Fibroblast of peridontal ligament (primary cell): ENCODE results near the gene HOXD4.

Experiments used
- DNase-seq: peaks from one replicate; pipeline ENCODE4 v3.0.0-alpha.2; 2010; ENCODE audit errors: extremely low read depth

Gene HOXD4

DNA sequence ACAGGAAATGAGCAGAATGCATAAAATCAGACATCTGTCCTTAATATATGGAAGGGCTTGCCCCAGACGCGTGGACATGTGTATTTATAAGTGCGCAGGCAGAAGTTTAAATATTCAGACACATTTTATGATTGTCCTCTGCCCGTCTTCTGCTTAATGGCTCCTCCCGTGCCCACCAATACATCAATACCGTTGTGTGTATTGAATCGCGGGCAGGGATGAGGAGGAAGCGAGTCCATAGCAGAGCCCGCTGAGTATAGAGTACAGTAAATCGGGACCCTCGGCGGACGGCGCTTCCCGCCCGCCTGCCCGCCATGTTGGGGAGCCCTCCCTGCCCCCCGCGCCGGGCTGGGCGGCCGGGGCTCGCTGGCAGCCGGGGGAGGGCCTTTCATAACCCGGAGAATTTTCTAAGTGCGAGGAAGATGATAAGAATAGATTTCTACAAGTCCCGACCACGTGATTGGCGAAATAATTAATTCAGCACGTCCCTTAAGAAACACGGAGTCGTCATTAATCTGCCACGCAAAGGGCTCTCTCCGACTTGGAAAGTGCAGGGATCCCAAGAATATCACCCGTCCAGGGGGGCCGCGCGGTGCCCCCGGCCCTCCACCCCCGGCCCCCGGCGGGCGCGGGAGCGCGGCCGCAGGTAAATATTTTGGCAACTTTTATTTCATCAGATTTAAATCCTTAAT, 5.6 kb downstream of the HOXD4 start, which contains the start of gene HOXD3:
Gene HOXD3 (plus strand): TSS at position 501 of the 692 bp plus-strand sequence. CDS start 11,808 bp downstream, outside the sequence.
- DNase-seq: no peak

- no peak for DNase-seq
Measured at GRCh38 chr2:176157499-176158185, 6.3 kb downstream of the HOXD4 start.

DNA sequence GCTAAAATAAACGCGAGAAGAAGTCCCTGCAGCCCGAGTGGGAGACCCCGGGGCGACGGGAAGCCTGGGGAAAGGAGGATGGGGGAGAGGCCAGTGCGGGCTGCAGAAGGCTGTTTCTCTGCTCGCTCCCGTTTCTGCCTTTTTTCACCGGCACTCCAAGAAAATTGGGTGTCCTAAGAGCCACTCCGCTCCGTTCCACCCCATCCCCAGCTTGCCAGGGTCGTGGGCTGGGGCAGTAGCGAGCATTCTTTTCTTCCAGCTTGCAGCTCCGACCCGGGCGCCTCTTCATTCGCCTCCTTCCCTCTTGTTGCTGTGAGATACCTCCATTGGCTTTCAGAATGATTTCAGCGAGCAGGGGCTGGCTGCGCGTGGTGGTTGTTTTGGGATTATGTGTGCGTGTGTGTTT, 6.8 kb downstream of the HOXD4 start:
- no peak for DNase-seq

- DNase-seq: no peak
Measured at GRCh38 chr2:176158855-176159662, 7.7 kb downstream of the HOXD4 start.

GRCh38 chr2:176159663-176160250, 8.4 kb downstream of the HOXD4 start:
- DNase-seq: no peak

- no peak for DNase-seq
Measured at GRCh38 chr2:176160251-176160985, 9.1 kb downstream of the HOXD4 start.

GRCh38 chr2:176160986-176161824, 9.9 kb downstream of the HOXD4 start:
- no peak for DNase-seq

DNA sequence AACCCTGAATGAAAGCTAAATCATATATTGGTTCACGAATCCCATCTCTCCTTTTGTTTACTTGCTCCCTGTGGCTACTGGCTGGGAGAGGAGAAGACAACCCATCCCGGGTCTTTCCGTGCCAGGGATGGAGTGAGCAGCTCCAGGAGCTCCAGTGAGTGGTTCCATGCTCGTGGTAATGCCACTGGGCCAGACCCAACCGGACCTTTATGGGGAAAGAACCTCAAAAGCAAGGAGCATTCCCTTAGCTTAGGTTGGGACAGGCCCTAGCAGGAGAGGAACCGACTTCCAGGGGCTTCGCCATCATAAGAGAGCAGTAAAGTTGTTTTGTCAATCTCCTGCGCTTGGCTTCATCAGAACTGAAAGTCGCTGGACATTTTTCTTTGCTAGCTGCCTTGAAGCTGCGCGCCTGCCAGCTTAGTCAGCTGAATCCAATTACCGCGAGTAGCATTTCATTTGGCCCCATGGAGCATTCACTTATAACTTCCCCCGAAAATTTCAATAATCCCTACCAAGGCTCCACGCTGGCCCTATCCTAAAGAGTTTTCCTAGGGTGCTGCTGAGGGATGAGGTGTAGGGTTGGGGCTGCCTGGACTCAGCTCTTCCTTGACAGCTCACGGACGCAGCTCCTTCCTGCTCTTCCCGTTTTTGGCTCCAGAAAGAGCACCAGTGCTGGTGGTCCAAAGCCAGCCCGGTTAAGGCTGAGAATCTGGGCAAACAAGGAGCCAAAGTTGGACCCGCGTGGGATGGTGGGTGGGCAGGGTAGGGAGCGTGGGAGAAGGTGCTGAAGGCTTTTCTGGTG, 10.7 kb downstream of the HOXD4 start:
- peak; percentile 37 for DNase-seq

DNA sequence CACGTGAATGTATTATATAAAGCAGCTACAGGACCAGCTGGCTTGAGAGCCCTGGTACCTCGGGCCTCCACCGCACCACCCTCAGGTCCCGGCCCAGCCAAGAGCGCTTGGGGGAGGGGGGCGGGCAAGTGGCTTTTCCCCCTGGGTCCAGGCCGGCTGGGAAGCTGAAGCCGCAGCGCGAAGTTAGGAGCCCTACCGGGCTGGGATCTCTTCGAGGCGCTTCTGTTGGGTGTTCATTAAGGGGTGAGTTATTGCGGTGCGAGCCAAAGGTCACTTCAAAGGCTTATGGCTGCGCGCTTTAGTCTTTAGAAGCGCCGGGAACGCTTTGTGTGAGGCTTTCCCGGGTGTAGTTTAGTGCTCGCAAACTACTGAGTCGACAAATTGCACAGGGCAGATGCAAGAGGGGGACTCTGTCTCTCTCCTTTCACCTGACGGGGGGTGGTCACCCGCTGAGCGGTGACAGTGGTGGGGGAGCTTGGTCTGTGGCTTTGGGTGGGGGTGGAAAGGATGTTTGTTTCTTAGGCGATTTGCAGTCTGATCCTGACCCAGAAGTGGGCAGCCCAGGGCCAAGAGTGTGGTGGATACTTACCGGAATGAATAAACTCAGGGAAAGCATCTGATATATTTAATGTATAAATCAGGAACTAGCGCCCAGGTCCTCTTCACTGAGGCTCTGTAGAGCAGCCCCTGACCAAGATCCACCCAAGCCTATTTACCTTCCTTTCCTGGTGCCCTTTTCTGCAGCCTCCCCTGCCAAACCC, 11.7 kb downstream of the HOXD4 start:
- DNase-seq: no peak

DNA sequence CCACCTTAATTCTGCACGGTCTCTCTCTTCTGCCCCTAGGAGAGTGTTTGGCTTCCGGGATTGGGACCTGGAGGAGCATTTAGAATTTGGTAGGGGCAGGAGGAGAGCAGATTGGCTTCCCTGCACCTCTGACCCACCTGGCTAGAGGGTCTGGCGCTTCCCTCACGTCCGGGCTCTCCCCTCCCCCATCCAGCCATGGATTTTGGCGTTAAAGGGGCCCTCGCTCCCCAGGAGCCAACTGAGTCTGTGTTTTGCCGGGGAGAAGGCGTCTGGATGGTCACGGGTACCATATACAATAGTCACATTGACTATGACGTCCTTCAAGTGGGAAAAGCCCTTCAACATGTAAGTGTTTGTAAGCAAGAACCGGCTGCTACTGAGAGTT, 12.3 kb downstream of the HOXD4 start:
- DNase-seq: no peak

- DNase-seq: no peak
Measured at GRCh38 chr2:176164201-176164600, 12.9 kb downstream of the HOXD4 start.

DNA sequence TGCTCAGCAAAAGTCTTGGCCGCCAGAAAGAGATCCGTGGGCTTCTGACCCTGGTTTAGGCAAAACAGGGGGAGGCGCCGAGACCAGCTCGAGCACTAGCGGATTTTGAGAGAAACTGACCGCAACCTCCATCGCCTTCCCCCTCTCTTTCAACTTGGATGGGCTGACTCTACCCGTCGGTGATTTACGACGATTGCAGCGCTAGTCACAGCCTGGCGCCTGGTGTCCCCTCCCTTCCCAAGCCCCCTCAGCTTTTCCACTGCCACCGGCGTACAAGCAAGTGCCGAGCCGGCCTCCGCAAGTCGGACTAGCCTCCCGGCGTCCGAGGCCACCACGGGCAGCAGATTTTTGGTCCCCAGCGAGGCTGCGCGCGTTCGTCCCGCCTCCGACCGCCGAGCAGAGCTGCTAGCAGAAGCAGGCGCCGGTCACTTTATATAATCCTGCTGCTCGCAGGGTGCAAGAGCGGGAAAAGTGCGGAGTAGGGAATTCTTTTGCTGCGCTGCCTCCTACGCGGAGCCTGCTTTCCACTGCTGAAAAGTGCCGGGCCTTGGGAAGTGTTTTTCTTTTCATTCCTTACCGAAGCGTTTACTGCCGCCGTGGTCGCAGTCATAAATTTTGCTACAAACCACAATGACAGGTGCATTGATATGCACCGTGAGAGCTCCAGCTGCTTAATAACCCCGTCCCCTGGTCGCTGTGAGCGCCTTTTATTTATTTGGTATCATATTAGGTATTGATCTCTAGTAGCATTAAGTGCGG, 13.4 kb downstream of the HOXD4 start:
- no peak for DNase-seq

GRCh38 chr2:176165370-176166050, 14.2 kb downstream of the HOXD4 start:
- DNase-seq: no peak

GRCh38 chr2:176166272-176166671, 14.9 kb downstream of the HOXD4 start:
- no peak for DNase-seq

DNA sequence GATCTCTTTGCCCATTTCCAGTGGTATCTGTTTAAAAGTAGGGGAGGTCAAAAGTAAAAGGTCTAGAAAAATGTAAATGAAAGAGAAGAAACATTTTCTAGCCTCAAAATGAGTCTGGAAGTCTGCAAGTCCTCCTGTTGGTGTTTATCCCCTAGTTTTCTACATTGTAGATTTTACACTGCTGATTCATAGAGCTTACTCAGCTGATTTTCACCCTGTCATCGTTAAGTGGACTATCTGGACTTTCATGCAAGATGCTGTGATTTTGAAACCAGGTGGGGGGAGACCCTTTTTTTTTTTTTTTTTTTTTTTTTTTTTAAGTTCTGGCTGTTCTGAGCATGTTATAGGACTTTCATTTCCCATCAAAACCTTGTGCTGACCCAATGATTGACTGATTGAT, 16.0 kb downstream of the HOXD4 start:
- no peak for DNase-seq

GRCh38 chr2:176169181-176169580, 17.8 kb downstream of the HOXD4 start:
- no peak for DNase-seq

DNA sequence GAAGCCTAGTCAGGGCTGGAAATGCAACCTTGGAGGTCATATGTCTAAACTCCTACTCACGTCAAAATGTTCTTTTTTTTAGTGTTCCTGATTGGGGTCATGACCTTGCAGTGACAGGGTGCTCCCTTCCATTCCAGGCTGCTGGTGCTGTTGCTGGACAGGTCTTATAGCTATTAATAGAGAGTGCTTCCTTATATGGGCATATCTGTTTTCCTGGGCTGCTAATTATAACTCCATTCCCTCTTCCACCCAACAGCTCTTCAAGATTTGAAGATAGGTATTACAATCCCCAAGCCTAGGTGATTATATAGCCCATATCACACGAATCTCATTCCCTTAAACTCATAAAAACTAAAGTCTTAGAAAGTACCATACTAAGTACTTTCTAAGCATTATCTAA, 18.4 kb downstream of the HOXD4 start:
- DNase-seq: no peak
